ENCODE measurements around the gene ARHGAP24. TPM values are rescaled to one million over a fixed set of nuclear protein-coding genes. Genes with fewer than 3 reads are reported as not detected.

Gene ARHGAP24
- total and polyA plus RNA-seq, 2 of the 13 experiments (the other 11 are each of a cell fraction or from before 2014, with no cell fraction given): 0.07 to 0.55 TPM

GRCh38 chr4:85688055-85688740 lies 213.2 kb downstream of the ARHGAP24 start:
- Histone ChIP-seq H2AFZ (ENCODE audit: low read length) (no peak overlapping the region), H4K20me1 (ENCODE audit: insufficient read depth, low read length) (no peaks in the 10 kb centered on the region), H3K79me2 (ENCODE audit: insufficient read depth, low read length) (no peaks in the 10 kb centered on the region), H3K4me1 (ENCODE audit: insufficient read depth, low read length) (no peaks in the 10 kb centered on the region), H3K27me3 (ENCODE audit: control insufficient read depth in 1 of 2, insufficient read depth in 2 of 2, low read length in 2 of 2) (no peaks in the 10 kb centered on the region; a peak in 1 of 5 replicates), H3K4me3 (replicated peaks in 1 of 3; ENCODE audit: insufficient read depth in 1 of 3, low read depth in 2 of 3, low read length in 3 of 3) (no peak overlapping the region), H3K27ac (ENCODE audit: extremely low read length, insufficient read depth, low read length) (no peak overlapping the region), H3K9ac (ENCODE audit: insufficient read depth, low read depth, low read length) (no peak overlapping the region), H3K36me3 (replicated peaks in 1 of 2; ENCODE audit: control insufficient read depth in 1 of 2, insufficient read depth in 2 of 2, low read length in 2 of 2) (no peaks in the 10 kb centered on the region), H3K9me3 (ENCODE audit: low read length) (0 out of 2 replicates have a peak, but pooled peaks cover 3% of the 10 kb centered on the region), H3K4me2 (ENCODE audit: low read depth, low read length) (no peak overlapping the region)
- intact Hi-C loops (cut with micrococcal nuclease; ENCODE audit: unreplicated experiment) (no loop called here), in situ Hi-C loops (cut with HindIII; ENCODE audit: extremely low pct_ligation_motif_present, low pct_unique_long_range_greater_than_20kb) (no loop called here)
- ATAC-seq (no peak), DNase-seq (ENCODE audit: low spot score) (no peak), FAIRE-seq (no peak)
- 52% methylated on average over 6 of the region's 6 CpGs for WGBS (ENCODE audit: low lambda C conversion rate)
- TF ChIP-seq ZFP36 (IDR thresholded peaks at IDR 0.05; ENCODE audit: borderline replicate concordance, low read depth, low read length, partially characterized antibody): no peak
- no peak for TF ChIP-seq ARHGAP35 (CRISPR knock-in tag; IDR thresholded peaks at IDR 0.05; ENCODE audit: borderline replicate concordance)
- TF ChIP-seq MAF1 (CRISPR knock-in tag; IDR thresholded peaks at IDR 0.05; ENCODE audit: borderline replicate concordance): no peak
- no peak for TF ChIP-seq POLR2AphosphoS5 (IDR thresholded peaks at IDR 0.05; ENCODE audit: low read depth, low read length)
- no peak for TF ChIP-seq ZNF792 (CRISPR knock-in tag; IDR thresholded peaks at IDR 0.05)
- ChIA-PET POLR2A (no interaction called here), CTCF (ENCODE audit: low intra/inter-chr PET ratio, low total read pairs) (no interaction called here)
- no TSS peak for BruUV-seq (replicated peaks)

GRCh38 chr4:85696661-85697060 lies 221.7 kb downstream of the ARHGAP24 start:
- H3K79me2 ChIP-seq (ENCODE audit: insufficient read depth, low read length): no peaks in the 10 kb centered on the region
- POLR2A ChIA-PET: no interaction called here
- no peaks in the 10 kb centered on the region for H3K4me1 ChIP-seq (ENCODE audit: insufficient read depth, low read length)
- BruUV-seq (replicated peaks): no TSS peak
- H3K9me3 ChIP-seq (ENCODE audit: low read length): 0 out of 2 replicates have a peak, but pooled peaks cover 13% of the 10 kb centered on the region
- H3K9ac ChIP-seq (ENCODE audit: insufficient read depth, low read depth, low read length): no peak overlapping the region
- no peak overlapping the region for H3K4me2 ChIP-seq (ENCODE audit: low read depth, low read length)
- H3K4me3 ChIP-seq (replicated peaks in 1 of 3; ENCODE audit: insufficient read depth in 1 of 3, low read depth in 2 of 3, low read length in 3 of 3): no peak overlapping the region
- in situ Hi-C loops (cut with HindIII; ENCODE audit: extremely low pct_ligation_motif_present, low pct_unique_long_range_greater_than_20kb) (no loop called here), intact Hi-C loops (cut with micrococcal nuclease; ENCODE audit: unreplicated experiment) (no loop called here)
- no peak for TF ChIP-seq ZNF773 (CRISPR knock-in tag; IDR thresholded peaks at IDR 0.05; ENCODE audit: borderline replicate concordance)
- TF ChIP-seq HOXA7 (CRISPR knock-in tag; IDR thresholded peaks at IDR 0.05): no peak
- no peak for TF ChIP-seq ZNF124 (CRISPR knock-in tag; IDR thresholded peaks at IDR 0.05)
- no peak for TF ChIP-seq ARNT2 (CRISPR knock-in tag; IDR thresholded peaks at IDR 0.05; ENCODE audit: low read depth)
- no peak for TF ChIP-seq ZNF331 (CRISPR knock-in tag; IDR thresholded peaks at IDR 0.05)
- no peak for TF ChIP-seq HOXA5 (CRISPR knock-in tag; IDR thresholded peaks at IDR 0.05)
- DNase-seq (ENCODE audit: low spot score): no peak
- H2AFZ ChIP-seq (ENCODE audit: low read length): no peak overlapping the region
- ATAC-seq: no peak
- H4K20me1 ChIP-seq (ENCODE audit: insufficient read depth, low read length): no peaks in the 10 kb centered on the region
- no peak overlapping the region for H3K27ac ChIP-seq (ENCODE audit: extremely low read length, insufficient read depth, low read length)
- FAIRE-seq: no peak
- CTCF ChIA-PET (ENCODE audit: low intra/inter-chr PET ratio, low total read pairs): no interaction called here
- H3K36me3 ChIP-seq (replicated peaks in 1 of 2; ENCODE audit: control insufficient read depth in 1 of 2, insufficient read depth in 2 of 2, low read length in 2 of 2): no peaks in the 10 kb centered on the region
- 61% methylated on average over 2 of the region's 2 CpGs for WGBS (ENCODE audit: low lambda C conversion rate)
- H3K27me3 ChIP-seq (ENCODE audit: control insufficient read depth in 1 of 2, insufficient read depth in 2 of 2, low read length in 2 of 2): no peaks in the 10 kb centered on the region; a peak in 1 of 5 replicates

Measured in HepG2 (cell line).